ENCODE measurements around the gene LDB3. TPM values are rescaled to one million over a fixed set of nuclear protein-coding genes. Genes with fewer than 3 reads are reported as not detected.
A peak's percentile ranks its signal among the peaks of the same experiment; 100 is the strongest.

The LDB3 gene
- total and polyA plus RNA-seq, 2 of the 8 experiments (the other 6 are each of a cell fraction or from before 2014, with no cell fraction given), result 0.20 to 0.43 TPM

DNA sequence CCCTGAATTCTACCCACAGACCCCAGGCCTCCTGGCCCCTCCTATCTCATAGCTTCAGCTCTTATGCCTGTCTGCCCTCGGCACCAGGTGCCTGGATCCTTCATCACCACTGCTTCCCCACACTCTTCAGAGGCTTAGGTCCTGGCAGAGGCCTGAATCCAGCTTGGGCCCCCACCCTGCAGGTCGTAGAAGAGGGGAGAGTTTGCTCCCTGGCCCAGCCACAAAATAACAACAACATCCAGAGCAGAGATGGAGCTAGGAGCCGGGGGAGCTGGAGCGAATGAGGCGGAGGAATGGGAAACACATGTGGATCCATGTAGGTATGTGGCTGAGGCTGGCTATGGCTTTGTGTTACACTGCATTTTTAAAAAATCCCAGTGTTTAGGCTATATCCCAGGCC lies 21.8 kb upstream of the LDB3 start:
- Histone ChIP-seq H4K5ac (ENCODE audit: insufficient read length, low read depth, low read length) (no peak overlapping the region), H2BK5ac (ENCODE audit: low read depth, low read length) (no peak overlapping the region), H3K9me3 (ENCODE audit: insufficient read depth in 2 of 2, low read depth in 1 of 2, low read length in 1 of 2) (no peaks in the 10 kb centered on the region), H4K91ac (replicated peaks; ENCODE audit: insufficient read length, low read length) (no peak overlapping the region), H3K4ac (replicated peaks; ENCODE audit: insufficient read length, low read depth, low read length) (no peak overlapping the region), H3K4me1 (replicated peaks in 1 of 4; ENCODE audit: control insufficient read depth in 3 of 4, insufficient read depth in 4 of 4, low read length in 3 of 4) (no peaks in the 10 kb centered on the region), H3K9ac (replicated peaks in 1 of 4; ENCODE audit: extremely low read depth in 1 of 4, low read depth in 3 of 4, low read length in 3 of 4) (no peak overlapping the region), H4K8ac (ENCODE audit: extremely low read depth, insufficient read depth, low read length) (no peak overlapping the region), H3K56ac (replicated peaks; ENCODE audit: insufficient read length, low read depth, low read length) (no peak overlapping the region), H3K23me2 (ENCODE audit: low read depth, low read length) (no peaks in the 10 kb centered on the region), H3K36me3 (ENCODE audit: control insufficient read depth in 2 of 4, insufficient read depth in 4 of 4, low read length in 3 of 4) (no peaks in the 10 kb centered on the region), H3K14ac (ENCODE audit: insufficient read length) (no peak overlapping the region), H2BK12ac (ENCODE audit: low read depth, low read length) (no peak overlapping the region), H2BK120ac (replicated peaks; ENCODE audit: low read depth, low read length) (no peak overlapping the region), H2BK20ac (ENCODE audit: low read length) (no peak overlapping the region), H3K79me2 (ENCODE audit: control insufficient read depth in 1 of 2, insufficient read depth in 2 of 2, low read length in 2 of 2) (no peaks in the 10 kb centered on the region), H3K4me2 (ENCODE audit: insufficient read depth in 1 of 2, low read depth in 2 of 2, low read length in 2 of 2) (no peak overlapping the region), H2AK5ac (ENCODE audit: low read depth, low read length) (no peak overlapping the region), H3K4me3 (ENCODE audit: extremely low read depth in 1 of 4, insufficient read depth in 2 of 4, low read depth in 3 of 4, low read length in 4 of 4) (no peak overlapping the region), H3K79me1 (ENCODE audit: low read depth, low read length) (no peaks in the 10 kb centered on the region), H3K27me3 (replicated peaks in 1 of 4; ENCODE audit: control insufficient read depth in 3 of 4, extremely low read depth in 1 of 4, insufficient read depth in 3 of 4, low read length in 3 of 4) (0 out of 7 replicates have a peak, but pooled peaks cover 0 to 2% (median 0%) of the 10 kb centered on the region in 4 experiments), H2BK15ac (ENCODE audit: low read length) (no peak overlapping the region), H3K27ac (ENCODE audit: low read depth, low read length) (no peak overlapping the region), H2AFZ (ENCODE audit: low read length) (no peak overlapping the region), H4K20me1 (replicated peaks in 1 of 2; ENCODE audit: control insufficient read depth in 1 of 2, insufficient read depth in 2 of 2, low read length in 2 of 2) (no peaks in the 10 kb centered on the region), H3K23ac (ENCODE audit: insufficient read length) (no peak overlapping the region), H3K18ac (ENCODE audit: extremely low read depth, low read length) (no peak overlapping the region)
- CTCF ChIA-PET (ENCODE audit: partially characterized antibody), result interaction anchor here (0.9 to 6.3 kb wide), 5 partner anchors 13 to 323 kb away, joined by 3 to 57 read pairs (median 3); no protein-coding TSS in a partner anchor
- 83% methylated on average over 5 of the region's 5 CpGs; no CpG with 5 or more reads in 1 of the 2 experiments for WGBS, 2 experiments (ENCODE audit: extremely low coverage in 1 of 2, insufficient coverage in 1 of 2, insufficient read length in 1 of 2, insufficient replicate concordance in 2 of 2, low coverage in 1 of 2, low lambda C conversion rate in 2 of 2, missing lambda C conversion rate in 1 of 2)
- TF ChIP-seq HDAC6 (IDR thresholded peaks at IDR 0.05; ENCODE audit: low read depth, low read length) (no peak), EZH2 (IDR thresholded peaks at IDR 0.05; ENCODE audit: low read depth, low read length, severe bottlenecking) (no peak), POLR2AphosphoS5 (IDR thresholded peaks at IDR 0.05; ENCODE audit: low read depth, low read length) (no peak), FOSL1 (IDR thresholded peaks at IDR 0.05; ENCODE audit: insufficient read depth, low read depth, low read length) (no peak), CHD2 (IDR thresholded peaks at IDR 0.05; ENCODE audit: low read length) (no peak), KDM1A (IDR thresholded peaks at IDR 0.05; ENCODE audit: borderline replicate concordance, low read length) (no peak), SAP30 (IDR thresholded peaks at IDR 0.05; ENCODE audit: insufficient read depth, insufficient replicate concordance, low read length) (no peak)
- TF ChIP-seq, protein P1, sequence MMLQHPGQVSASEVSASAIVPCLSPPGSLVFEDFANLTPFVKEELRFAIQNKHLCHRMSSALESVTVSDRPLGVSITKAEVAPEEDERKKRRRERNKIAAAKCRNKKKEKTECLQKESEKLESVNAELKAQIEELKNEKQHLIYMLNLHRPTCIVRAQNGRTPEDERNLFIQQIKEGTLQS (IDR thresholded peaks at IDR 0.05; ENCODE audit: insufficient read depth, low read depth, low read length), result no peak
- POLR2A ChIA-PET (ENCODE audit: partially characterized antibody), result no interaction called here
- no peak for FAIRE-seq
- DNase-seq (ENCODE audit: low read depth in 1 of 2, low spot score in 2 of 2), result peak in 1 of 2 experiments; percentile 41

All from H1 (cell line).